ENCODE results near the gene TPR. TPM values are rescaled to one million over a fixed set of nuclear protein-coding genes. Genes with fewer than 3 reads are reported as not detected.
"Not testable (repeated sequence)": the region's sequence is repeated elsewhere in the genome, so short reads cannot be mapped to it uniquely, and the experiment has no call there.

Gene TPR
- 10 to 100 TPM; 66.0 to 70.0 TPM for total RNA-seq
- long read RNA-seq, full-length matches to known transcripts = 1 of 64 reads
- long read RNA-seq, partial matches to known transcripts = 50 of 64 reads
- long read RNA-seq, other reads (novel, unspliced or antisense) = 13 of 64 reads

DNA sequence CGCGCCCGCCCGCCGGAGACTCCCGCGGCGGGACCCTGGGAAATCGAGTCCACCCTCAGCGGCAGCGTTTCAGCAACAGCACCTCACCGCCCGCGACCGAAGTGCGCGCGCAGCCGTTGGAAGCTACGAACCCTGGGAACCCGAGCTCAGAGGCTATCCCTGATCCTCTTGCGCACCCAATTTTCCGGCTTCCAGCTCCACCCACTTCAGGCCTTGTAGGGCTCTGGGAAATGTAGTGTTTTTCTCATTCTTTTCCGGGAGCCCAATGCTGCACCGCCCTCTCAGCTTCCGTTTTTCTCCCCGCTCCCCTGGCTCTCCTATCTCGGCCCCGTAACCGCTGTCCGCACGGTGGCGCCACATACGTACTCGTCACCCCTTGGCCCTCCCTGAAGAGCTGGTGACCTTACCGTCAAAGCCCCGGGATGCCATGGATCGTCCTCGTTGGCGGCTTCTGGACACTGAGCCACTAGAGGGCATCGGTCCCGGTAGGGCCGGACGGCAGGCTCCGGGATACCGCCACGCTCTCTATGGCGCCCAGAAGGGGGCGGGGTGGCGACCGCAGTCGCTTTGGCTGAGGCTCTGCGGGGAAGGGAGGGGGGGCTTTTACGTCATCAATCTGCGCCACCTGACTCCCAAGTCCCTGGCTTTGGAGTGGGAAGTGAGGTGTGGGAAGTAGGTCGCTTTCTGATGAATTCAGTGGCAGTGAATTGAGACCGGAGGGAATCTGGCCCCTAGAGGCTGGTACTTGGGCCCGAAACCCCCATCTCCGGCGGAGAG lies at the start of gene TPR, which contains the start of gene ODR4:
Gene TPR, minus strand, starts transcription at position 102 of the 777 bp plus-strand sequence. CDS start 225 bp downstream, outside the sequence.
Gene ODR4, plus strand, starts transcription at position 687 of the 777 bp plus-strand sequence. CDS start 3,948 bp downstream, outside the sequence.
- intact Hi-C loops (cut with DNase I, micrococcal nuclease) = loop anchor here in 1 of 2 donors (10.0 kb wide), 1 partner anchor 1221 kb away; the partner anchor contains the start of genes SWT1 and TRMT1L
- ATAC-seq = peak; percentile 91
- DNase-seq = peak; percentile 99

DNA sequence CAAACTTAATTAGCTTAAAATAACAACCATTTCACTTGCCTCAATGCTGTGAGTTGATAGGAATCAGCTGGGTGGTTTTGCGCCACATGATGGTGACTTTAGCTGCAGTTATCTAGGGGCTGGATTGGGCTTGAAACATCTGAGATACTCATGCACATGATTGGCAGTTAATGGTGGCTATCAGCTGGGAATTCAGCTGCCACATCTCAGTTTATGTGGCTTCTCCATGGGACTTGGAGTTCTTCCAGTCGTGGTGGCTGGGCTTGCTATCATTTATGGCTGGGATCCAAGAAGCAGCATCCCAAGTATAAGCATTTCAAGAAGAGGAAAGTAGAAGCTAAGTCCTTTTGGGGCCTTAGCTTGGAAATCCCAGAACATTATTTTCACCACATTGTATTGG lies 49.5 kb upstream of the TPR start:
- ATAC-seq (no peak), DNase-seq (no peak)
- intact Hi-C loops (cut with DNase I, micrococcal nuclease) = no loop called here

DNA sequence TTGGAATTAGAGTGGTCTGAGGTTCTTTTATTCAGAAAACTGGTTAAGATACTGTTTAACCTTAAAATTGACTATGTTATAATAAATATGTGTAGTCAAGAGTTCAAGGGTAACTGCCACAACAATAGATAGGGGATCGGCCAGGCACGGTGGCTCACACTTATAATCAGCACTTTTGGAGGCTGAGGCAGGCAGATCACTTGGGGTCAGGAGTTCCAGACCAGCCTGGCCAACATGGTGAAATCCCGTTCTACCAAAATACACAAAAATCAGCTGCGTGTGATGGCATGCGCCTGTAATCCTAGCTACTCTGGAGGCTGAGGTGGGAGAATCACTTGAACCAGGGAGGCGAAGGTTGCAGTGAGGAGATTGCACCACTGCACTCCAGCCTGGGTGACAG lies 46.4 kb upstream of the TPR start:
- DNase-seq (no peak), ATAC-seq (no peak)
- intact Hi-C loops (cut with DNase I, micrococcal nuclease) = no loop called here

DNA sequence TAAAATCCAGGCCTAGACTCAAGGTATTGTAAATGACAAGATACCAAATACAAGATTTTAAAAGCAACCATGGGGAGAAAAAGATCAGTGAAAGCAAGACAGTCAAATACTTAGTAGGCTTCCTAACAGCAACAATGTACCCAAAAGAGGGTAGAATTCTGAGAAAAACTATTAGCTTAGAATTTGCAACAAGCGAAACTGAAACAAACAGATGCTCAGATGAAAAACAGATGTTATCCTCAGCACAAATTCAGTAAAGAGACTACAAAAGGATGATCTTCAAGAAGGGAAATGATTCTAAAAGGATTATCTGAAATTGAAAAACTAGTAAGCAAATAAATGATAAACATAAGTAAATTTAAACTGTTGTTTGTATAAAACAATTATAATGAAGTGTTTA lies 45.9 kb upstream of the TPR start:
- no peak for DNase-seq
- intact Hi-C loops (cut with DNase I, micrococcal nuclease) = no loop called here
- ATAC-seq = no peak

DNA sequence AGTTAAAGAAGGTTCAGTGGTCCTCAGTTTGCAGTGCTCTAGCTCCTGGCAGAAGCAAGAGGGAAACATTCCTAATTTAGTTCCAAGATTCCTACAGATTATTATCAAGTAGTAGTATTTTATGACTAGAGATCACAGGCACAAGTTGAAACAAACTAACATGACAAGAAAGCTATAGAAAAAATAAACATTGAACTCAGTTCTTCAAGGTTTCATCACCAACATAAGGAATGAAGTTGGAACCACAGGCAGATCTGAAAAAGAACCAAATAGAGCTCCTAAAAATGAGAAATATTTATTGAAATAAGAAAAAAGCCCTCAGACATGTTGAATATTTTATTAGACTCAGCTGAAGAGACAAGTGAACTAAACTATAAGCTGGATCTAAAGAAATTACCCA lies 45.3 kb upstream of the TPR start:
- ATAC-seq = no peak
- DNase-seq = no peak
- intact Hi-C loops (cut with DNase I, micrococcal nuclease) = no loop called here

DNA sequence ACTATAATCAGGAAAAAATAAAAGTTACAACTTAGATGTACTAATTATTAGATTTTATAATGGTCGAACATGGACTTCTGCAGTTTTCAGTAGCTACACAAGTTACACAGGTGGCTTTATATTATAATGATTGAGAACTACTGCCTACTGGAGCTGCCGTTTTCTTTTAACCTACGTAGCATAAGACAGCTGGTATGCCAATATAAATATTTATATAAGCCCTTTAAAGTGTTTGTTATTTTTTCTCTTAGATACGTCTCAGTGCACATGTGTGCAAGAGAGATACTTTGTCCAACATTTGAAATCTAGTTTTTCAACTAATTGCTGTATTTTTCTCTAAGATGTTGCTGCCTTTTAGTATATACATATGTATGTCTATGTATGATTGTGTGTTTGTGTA lies 43.5 kb upstream of the TPR start:
- ATAC-seq (no peak), DNase-seq (no peak)
- intact Hi-C loops (cut with DNase I, micrococcal nuclease) = no loop called here

DNA sequence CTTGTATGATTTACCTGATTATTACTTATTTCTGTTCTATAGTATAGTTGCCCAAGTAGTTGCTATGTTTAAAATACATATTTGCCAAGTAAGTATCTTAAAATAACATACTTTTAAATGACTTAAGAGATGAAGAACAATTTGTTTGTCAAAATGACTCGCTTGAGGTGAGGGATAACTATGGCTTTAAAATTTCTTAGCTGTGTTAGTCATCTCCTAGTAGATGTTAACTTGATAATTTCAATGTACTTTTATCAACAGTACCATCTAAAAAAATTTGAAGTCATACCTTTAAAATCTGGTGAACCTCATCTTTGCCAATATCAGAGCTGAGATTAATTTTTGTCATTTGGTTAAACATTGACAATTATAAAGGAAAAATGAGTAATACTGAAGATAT lies 38.3 kb upstream of the TPR start:
- DNase-seq (no peak), ATAC-seq (no peak)
- intact Hi-C loops (cut with DNase I, micrococcal nuclease) = no loop called here

DNA sequence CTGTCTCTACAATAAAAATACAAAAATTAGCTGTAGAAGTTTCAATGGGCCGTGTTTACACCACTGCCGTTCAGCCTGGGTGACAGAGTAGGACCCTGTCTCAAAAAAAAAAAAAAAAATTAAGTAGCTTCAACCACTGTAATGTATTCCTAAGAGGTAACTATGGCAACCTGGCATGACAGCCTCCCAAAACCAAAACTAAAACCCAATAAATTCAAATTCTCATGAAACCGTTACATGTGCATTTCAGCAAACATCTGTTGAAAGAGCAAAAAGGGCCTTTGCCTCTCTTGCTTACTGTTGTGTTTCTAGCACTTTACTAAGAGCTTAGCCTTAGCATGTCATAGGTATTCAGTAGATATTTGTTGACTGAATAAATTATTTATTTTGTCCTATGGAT lies 34.0 kb upstream of the TPR start:
- intact Hi-C loops (cut with DNase I, micrococcal nuclease) = no loop called here
- DNase-seq = no peak
- no peak for ATAC-seq

DNA sequence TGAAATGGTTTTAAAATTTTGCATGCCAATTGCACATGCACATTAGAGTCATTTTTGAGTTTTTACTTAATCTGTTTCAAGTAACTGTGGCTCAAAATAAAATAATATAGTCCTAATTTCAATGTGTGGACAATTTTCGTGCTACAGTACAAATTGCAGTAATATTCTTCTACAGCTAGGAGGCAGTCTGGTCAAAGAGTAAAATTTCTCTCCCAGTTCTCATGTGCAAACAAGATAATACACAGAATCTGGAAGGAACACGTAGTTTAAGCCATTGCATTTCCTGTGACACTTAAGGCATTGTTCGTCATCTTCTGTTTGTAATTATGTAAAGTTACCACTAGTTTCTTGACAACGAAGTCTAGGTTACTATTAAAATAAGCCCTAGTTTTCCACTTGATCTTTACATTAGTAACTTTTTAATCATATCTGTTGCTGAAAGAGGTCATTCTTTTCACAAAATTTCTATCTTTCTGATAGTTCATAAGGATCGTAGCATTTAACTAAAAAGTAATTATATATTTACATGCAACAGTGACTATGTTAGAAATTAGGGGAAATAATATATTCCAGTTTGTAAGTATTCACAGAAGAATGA lies 29.5 kb upstream of the TPR start:
- intact Hi-C loops (cut with DNase I, micrococcal nuclease) = no loop called here
- no peak for ATAC-seq
- DNase-seq = no peak

DNA sequence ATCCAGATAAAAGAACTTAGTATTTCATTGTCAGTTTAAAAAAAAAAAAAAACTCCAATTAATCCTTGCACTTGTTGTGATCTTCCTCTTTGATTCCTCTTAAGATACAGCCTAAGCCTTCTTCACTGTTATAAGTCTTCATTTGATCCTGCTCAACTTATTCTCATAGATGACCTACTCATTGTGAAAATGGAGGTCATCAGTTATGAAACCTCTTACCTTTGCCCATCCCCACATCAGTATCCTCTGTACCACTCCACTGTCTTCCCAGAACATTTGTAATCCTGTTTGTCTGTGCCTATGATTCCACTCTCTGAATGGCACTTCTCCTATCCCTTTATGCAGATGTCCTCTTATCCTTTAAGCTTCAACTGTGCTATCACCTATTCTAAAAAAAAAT lies 28.6 kb upstream of the TPR start:
- intact Hi-C loops (cut with DNase I, micrococcal nuclease) = no loop called here
- no peak for ATAC-seq

DNA sequence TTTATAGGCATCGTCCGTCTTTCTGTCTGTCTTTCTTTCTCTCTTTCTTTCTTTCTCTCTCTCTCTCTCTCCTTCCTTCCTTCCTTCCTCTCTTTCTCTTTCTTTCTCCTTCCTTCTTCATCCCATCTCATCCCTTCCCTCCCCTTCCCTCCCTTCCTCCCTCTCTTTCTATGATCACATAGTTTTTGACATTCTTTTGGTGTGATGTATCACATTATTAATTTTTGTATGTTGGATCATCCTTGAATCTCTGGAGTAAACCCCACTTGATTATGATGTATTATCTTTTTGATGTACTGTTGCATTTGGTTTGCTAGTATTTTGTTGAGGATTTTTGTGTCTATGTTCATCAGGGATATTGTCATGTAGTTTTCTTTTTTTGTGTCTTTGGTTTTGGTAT lies 26.4 kb upstream of the TPR start:
- ATAC-seq; DNase-seq; intact Hi-C loops (cut with DNase I, micrococcal nuclease): not testable (repeated sequence)

More for the DNA sequence above, 28.6 kb upstream of the TPR start:
- no peak for DNase-seq

DNA sequence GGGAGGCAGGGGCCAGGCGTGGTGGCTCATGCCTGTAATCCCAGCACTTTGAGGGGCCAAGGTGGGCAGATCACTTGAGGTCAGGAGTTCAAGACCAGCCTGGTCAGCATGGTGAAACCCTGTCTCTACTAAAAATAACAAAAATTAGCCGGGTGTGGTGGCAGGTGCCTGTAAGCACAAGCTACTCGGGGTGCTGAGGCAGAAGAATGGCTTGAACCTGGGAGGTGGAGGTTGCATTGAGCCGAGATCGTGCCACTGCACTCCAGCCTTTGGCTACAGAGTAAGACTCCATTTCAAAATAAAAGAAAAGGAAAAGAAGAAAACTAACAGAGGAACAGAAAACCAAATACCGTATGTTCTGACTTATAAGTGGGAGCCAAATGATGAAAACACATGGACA lies 17.7 kb upstream of the TPR start:
- intact Hi-C loops (cut with DNase I, micrococcal nuclease) = loop anchor here in 1 of 2 donors (10.0 kb wide), 1 partner anchor 58 kb away; no protein-coding TSS in a partner anchor
- DNase-seq, ATAC-seq: not testable (repeated sequence)

DNA sequence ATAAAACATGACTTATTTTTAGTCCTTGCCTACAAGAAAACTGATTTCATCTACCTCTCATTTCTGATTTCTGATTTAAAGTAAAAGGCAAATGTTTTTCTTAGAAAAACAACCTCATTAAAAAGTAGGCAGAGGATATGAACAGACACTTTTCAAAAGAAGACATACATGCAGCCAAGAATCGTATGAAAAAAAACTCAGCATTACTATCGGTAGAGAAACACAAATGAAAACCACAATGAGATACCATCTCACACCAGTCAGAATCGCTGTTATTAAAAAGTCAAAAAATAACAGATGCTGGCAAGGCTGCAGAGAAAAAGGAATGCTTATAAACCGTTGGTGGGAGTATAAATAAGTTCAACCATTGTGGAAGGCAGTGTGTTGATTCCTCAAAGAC lies 16.8 kb upstream of the TPR start:
- intact Hi-C loops (cut with DNase I, micrococcal nuclease) = loop anchor here in 1 of 2 donors (10.0 kb wide), 1 partner anchor 57 kb away; no protein-coding TSS in a partner anchor
- no peak for ATAC-seq
- DNase-seq = no peak

DNA sequence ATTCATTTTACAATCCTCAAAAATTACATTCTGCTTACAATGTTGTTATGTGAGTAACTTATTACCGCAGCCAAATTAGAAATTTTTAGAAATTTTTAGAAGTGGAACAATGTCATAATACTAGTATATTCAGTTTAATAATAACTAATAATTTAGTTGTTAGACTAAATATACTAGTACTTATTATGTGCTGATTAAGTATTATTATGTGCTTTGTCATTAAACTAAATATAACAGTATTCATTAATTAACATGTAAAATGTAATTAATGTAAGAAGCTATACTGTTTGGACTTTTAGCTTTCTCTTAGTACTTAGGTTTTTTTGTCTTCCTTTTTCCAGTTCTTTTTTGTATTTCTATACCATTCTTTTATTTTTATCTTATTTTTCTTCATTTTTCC lies 15.9 kb upstream of the TPR start:
- intact Hi-C loops (cut with DNase I, micrococcal nuclease) = loop anchor here in 1 of 2 donors (10.0 kb wide), 1 partner anchor 56 kb away; no protein-coding TSS in a partner anchor
- no peak for DNase-seq
- no peak for ATAC-seq

DNA sequence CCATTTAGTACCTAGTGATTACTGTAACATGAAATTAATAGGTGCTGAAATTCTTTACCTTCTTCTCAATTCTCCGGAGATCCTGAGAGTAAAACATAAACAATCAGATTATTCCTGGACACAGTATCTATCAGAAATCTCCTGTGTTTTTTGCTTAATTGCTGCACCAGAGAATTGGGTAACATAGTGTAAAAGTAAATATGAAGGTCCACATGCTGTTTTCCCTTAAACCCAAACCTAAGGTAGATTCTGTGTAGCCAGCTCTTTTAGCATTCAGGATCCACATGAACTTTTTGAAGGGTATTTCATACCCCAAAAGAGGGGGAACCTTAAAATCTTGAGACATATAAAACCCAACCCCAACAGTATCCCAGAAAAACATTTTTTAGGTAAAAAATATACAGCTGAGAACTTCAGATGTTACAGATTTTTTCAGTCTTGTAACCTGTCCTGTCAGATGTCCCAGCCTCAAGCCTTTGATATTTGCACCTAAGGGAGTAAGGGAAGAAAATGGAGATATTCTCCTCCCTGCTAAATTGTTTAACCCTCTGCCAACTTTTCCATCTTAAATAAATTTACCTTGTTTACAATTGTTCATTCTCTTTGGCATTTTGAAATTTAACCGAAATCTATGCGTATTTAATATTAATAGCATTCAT lies 11.8 kb upstream of the TPR start:
- intact Hi-C loops (cut with DNase I, micrococcal nuclease) = no loop called here
- ATAC-seq = no peak
- DNase-seq = no peak

DNA sequence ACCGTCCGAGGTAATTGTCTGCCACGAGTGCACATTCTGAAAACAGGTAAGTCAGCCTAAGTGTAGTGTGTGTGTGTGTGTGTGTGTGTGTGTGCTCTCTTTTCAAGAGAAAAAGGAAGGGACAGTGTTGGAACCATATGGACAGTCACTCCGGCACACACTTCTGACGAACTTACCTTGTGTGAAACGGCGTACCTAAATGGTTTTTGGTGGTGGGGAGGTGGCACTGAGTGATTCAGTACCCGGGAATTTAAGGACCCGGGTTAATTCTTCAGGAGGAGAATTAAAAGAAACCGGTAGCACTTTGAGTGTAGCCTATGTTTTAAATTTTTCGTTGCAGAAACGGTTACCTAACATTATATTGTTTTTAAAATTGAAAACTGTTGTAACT lies 871 bp upstream of the TPR start:
- intact Hi-C loops (cut with DNase I, micrococcal nuclease) = loop anchor here in 1 of 2 donors (10.0 kb wide), 1 partner anchor 1221 kb away; the partner anchor contains the start of genes SWT1 and TRMT1L
- DNase-seq = no peak
- ATAC-seq = peak; percentile 27

DNA sequence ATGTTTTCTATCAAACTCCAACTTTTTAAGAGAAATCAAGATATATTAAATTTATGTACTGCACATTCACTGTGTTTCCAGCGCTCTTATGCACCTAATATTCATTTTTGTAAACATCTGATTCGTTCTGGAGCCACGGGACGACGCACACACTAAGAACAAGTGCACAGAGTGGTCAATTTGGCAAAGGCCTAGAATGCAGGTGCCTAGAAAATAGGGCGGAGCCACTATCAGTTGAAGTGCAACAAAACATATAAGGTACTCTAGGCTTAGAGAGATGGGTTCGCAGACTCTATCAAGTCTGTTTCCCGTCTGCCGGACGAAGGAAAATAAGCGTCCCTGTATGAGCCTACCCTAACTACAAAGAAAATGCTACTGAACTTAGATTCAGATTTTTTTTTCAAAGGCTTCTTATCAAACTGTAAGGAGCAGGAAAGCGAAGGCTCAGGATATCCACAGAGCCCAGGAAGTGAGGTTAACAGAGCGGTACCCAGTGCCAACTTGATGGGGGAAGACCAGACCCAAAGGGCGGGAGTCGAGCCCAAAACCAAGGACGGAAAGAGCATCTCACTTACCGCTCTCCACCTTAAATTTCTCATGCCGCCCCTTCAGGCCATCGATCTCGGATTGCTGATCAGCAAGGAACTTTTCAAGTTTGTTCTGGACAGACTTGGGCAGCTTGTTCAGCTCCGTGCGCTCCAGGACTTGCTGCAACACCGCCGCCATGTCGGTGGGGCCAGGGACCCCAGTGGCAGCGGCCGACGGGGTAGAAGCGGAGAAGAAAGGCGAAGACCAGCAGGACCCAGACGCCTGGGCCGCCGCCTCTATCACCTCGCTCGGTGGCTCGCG lies 526 bp downstream of the TPR start:
- DNase-seq (peak; percentile 24 to 43), ATAC-seq (peak; percentile 20)
- intact Hi-C loops (cut with DNase I, micrococcal nuclease) = loop anchor here in 1 of 2 donors (10.0 kb wide), 1 partner anchor 1220 kb away; the partner anchor contains the start of genes SWT1 and TRMT1L

All from left colon (tissue), 2 donors.